Gastrocnemius medialis (tissue), 4 donors: ENCODE measurements around the gene GAGE1. TPM values are rescaled to one million over a fixed set of nuclear protein-coding genes. Genes with fewer than 3 reads are reported as not detected.

Experiments
- ATAC-seq, 2 donors: fragments of 150-250 bp; one replicate each; pipeline ENCODE4 v1.9.1; 2016
- DNase-seq, 2 donors: peaks; one replicate each; pipeline ENCODE4 v3.0.0-alpha.2; 2019
- H3K27ac ChIP-seq, 4 donors: fragments of 200-600 bp; sonication (generic); 1 replicate in 1 of 4; 2 replicates in 3 of 4; pipeline ENCODE4 v1.5.1; 2016 to 2018; ENCODE audit warnings: mild to moderate bottlenecking in 2 of 4, moderate library complexity in 1 of 4
- H3K27me3 ChIP-seq, 3 donors: fragments of 200-600 bp; sonication (generic) in 2 of 3; 1 replicate in 1 of 3; 2 replicates in 2 of 3; pipeline versions ENCODE4 v1.5.1 to v1.6.0; 2016 to 2019; ENCODE audit warnings: mild to moderate bottlenecking in 1 of 3, moderate library complexity in 1 of 3
- H3K36me3 ChIP-seq, 2 donors: fragments of 200-600 bp; sonication (generic) in 1 of 2; one replicate each; pipeline ENCODE4 v1.5.1; 2017 to 2018
- H3K4me1 ChIP-seq, 2 donors: fragments of 200-600 bp; sonication (generic) in 1 of 2; one replicate each; pipeline ENCODE4 v1.5.1; 2016 to 2017; ENCODE audit warnings: mild to moderate bottlenecking in 2 of 2
- H3K4me3 ChIP-seq, 4 donors: fragments of 200-600 bp; sonication (generic) in 3 of 4; 1 replicate in 1 of 4; 2 replicates in 3 of 4; pipeline ENCODE4 v1.5.1; 2016 to 2019; ENCODE audit warnings: mild to moderate bottlenecking in 2 of 4
- H3K9me3 ChIP-seq, 3 donors: fragments of 200-600 bp; sonication (generic) in 2 of 3; 1 replicate in 1 of 3; 2 replicates in 2 of 3; pipeline ENCODE4 v1.5.1; 2016 to 2019
- CTCF ChIP-seq, 5 experiments: fragments of 450-650 bp in 3 of 5; fragments of 200-600 bp in 2 of 5; sonication (generic) in 2 of 5; IDR thresholded peaks in 4 of 5; conservative IDR thresholded peaks in 1 of 5; 1 replicate in 4 of 5; 2 replicates in 1 of 5; pipeline ENCODE4 v1.5.1; 2016 to 2019; ENCODE audit warnings: antibody characterized with exemption in 5 of 5, mild to moderate bottlenecking in 3 of 5, moderate library complexity in 3 of 5
- POLR2A ChIP-seq, 2 donors: fragments of 450-650 bp; IDR thresholded peaks; one replicate each; pipeline ENCODE4 v1.6.1; 2017; ENCODE audit warnings: antibody characterized with exemption in 2 of 2, mild to moderate bottlenecking in 2 of 2, moderate library complexity in 2 of 2
- in situ Hi-C, 4 donors: fragments of 200-750 bp; cut with MboI; loops; one replicate each; pipeline versions ENCODE4 v1.15.0 to v1.8.0; 2017; ENCODE audit warnings: low sequenced_read_pairs in 4 of 4
- intact Hi-C: fragments of 100-400 bp; cut with DNase I; formaldehyde crosslinking; loops from one replicate; pipeline ENCODE4 v1.15.1; 2023; ENCODE audit warnings: low total_unique reads
- total RNA-seq, 4 donors: library from RNA; depleted of rRNA; stranded (reverse); fragments of >200 nt; gene quantifications; one replicate each; pipeline versions ENCODE4 v1.1.0 to v1.2.3, GENCODE V29; 2016

Gene GAGE1
- total RNA-seq, 4 donors from 2014 or later, result not detected

GRCh38 chrX:49656533-49656932 is 57.7 kb downstream of the GAGE1 start:
- H3K9me3 ChIP-seq, result no peaks in the 10 kb centered on the region
- in situ Hi-C loops (no loop called here), intact Hi-C loops (no loop called here)
- no peak overlapping the region for H3K27ac ChIP-seq
- peaks cover 0 to 3% (median 0%) of the 10 kb centered on the region in 3 donors for H3K27me3 ChIP-seq
- H3K36me3 ChIP-seq, result no peaks in the 10 kb centered on the region
- no peak for ATAC-seq
- TF ChIP-seq POLR2A (IDR thresholded peaks at IDR 0.05), result no peak
- TF ChIP-seq CTCF (IDR thresholded peaks at IDR 0.05 in 4 of 5, conservative IDR thresholded peaks at IDR 0.05 in 1 of 5), result no peak
- no peak for DNase-seq
- no peak overlapping the region for H3K4me3 ChIP-seq
- H3K4me1 ChIP-seq, result no peaks in the 10 kb centered on the region

Other genes with a start within 250 kb of the GAGE1 start
- gene GAGE12C, start 66.8 kb upstream of the GAGE1 start, total RNA-seq, result not detected
- not detected for gene GAGE12D, start 57.3 kb upstream of the GAGE1 start, total RNA-seq
- gene GAGE12E, start 47.7 kb upstream of the GAGE1 start, total RNA-seq, result not detected
- gene GAGE12F, start 38.2 kb upstream of the GAGE1 start, total RNA-seq, result not detected
- not detected for gene GAGE12G, start 28.6 kb upstream of the GAGE1 start, total RNA-seq
- gene GAGE12H, start 19.1 kb upstream of the GAGE1 start, total RNA-seq, result not detected
- gene GAGE2A, start 9.5 kb upstream of the GAGE1 start, total RNA-seq, result not detected
- not detected for gene PAGE1, start 97.0 kb downstream of the GAGE1 start, total RNA-seq
- not detected for gene PAGE4, start 230.3 kb downstream of the GAGE1 start, total RNA-seq